Endometrial microvascular endothelial cells (primary cell): ENCODE measurements around the gene PSMC3. TPM values are rescaled to one million over a fixed set of nuclear protein-coding genes. Genes with fewer than 3 reads are reported as not detected.

Source experiments
- in situ Hi-C: cut with HindIII; loops from 2 replicates; pipeline ENCODE4 v1.10.0; 2017; ENCODE audit warnings: low sequenced_read_pairs, low pct_unique_long_range_greater_than_20kb; ENCODE audit errors: inconsistent ontology term
- total RNA-seq: library from RNA; depleted of rRNA; stranded (reverse); fragments of >200 nt; gene quantifications from one replicate; pipeline ENCODE4 v1.2.3, GENCODE V29; 2015; ENCODE audit errors: inconsistent ontology term

PSMC3 gene
- total RNA-seq, 1 donor from 2014 or later: 238 TPM

- in situ Hi-C loops: no loop called here
Measured at GRCh38 chr11:47399860-47400767, 26.1 kb downstream of the PSMC3 start.

GRCh38 chr11:47398551-47398950, 27.7 kb downstream of the PSMC3 start:
- in situ Hi-C loops: no loop called here

- in situ Hi-C loops: no loop called here
Measured at GRCh38 chr11:47398011-47398410, 28.2 kb downstream of the PSMC3 start.

GRCh38 chr11:47396049-47396320, 30.3 kb downstream of the PSMC3 start:
- in situ Hi-C loops: no loop called here

GRCh38 chr11:47395223-47396048, 30.8 kb downstream of the PSMC3 start:
- in situ Hi-C loops: no loop called here

- in situ Hi-C loops: no loop called here
Measured at GRCh38 chr11:47394322-47395222, 31.7 kb downstream of the PSMC3 start.

GRCh38 chr11:47394050-47394321, 32.3 kb downstream of the PSMC3 start:
- in situ Hi-C loops: no loop called here

- in situ Hi-C loops: no loop called here
Measured at GRCh38 chr11:47393163-47394049, 32.8 kb downstream of the PSMC3 start.

- in situ Hi-C loops: no loop called here
Measured at GRCh38 chr11:47392546-47393162, 33.6 kb downstream of the PSMC3 start.

GRCh38 chr11:47391711-47392432, 34.4 kb downstream of the PSMC3 start:
- in situ Hi-C loops: no loop called here

- in situ Hi-C loops: no loop called here
Measured at GRCh38 chr11:47391077-47391583, 35.1 kb downstream of the PSMC3 start.

- in situ Hi-C loops: no loop called here
Measured at GRCh38 chr11:47390422-47390760, 35.8 kb downstream of the PSMC3 start.

GRCh38 chr11:47389577-47390421, 36.4 kb downstream of the PSMC3 start:
- in situ Hi-C loops: no loop called here

GRCh38 chr11:47388697-47389576, 37.3 kb downstream of the PSMC3 start:
- in situ Hi-C loops: no loop called here

- in situ Hi-C loops: no loop called here
Measured at GRCh38 chr11:47387944-47388696, 38.1 kb downstream of the PSMC3 start.
